Aorta (tissue), 5 donors: ENCODE data around the gene ACER3. TPM values are rescaled to one million over a fixed set of nuclear protein-coding genes. Genes with fewer than 3 reads are reported as not detected.
"Not testable (repeated sequence)": the region's sequence is repeated elsewhere in the genome, so short reads cannot be mapped to it uniquely, and the experiment has no call there.

Experiments
- ATAC-seq: fragments of 200-7000 bp; cut with Tn5 transposase; one replicate; pipeline ENCODE4 v1.9.1; 2022; ENCODE audit warnings: moderate library complexity; ENCODE audit not compliant: low FRiP score
- DNase-seq, 2 donors: peaks; one replicate each; pipeline ENCODE4 v3.0.0-alpha.2; 2020
- H3K27ac ChIP-seq, 2 donors: one replicate each; pipeline ENCODE4 v1.5.1; 2013; ENCODE audit warnings: low read length in 2 of 2, mild to moderate bottlenecking in 2 of 2, moderate library complexity in 2 of 2, control low read depth in 1 of 2, inconsistent platforms in 1 of 2, low read depth in 1 of 2
- H3K27me3 ChIP-seq, 2 donors: one replicate each; pipeline ENCODE4 v1.6.1; 2013; ENCODE audit warnings: control low read depth in 1 of 2, low read length in 1 of 2, mild to moderate bottlenecking in 1 of 2, moderate library complexity in 1 of 2; ENCODE audit not compliant: insufficient read depth in 2 of 2, control insufficient read depth in 1 of 2
- H3K36me3 ChIP-seq, 2 donors: one replicate each; pipeline ENCODE4 v1.6.1; 2013; ENCODE audit warnings: control low read depth in 1 of 2, low read length in 1 of 2, mild to moderate bottlenecking in 1 of 2; ENCODE audit not compliant: insufficient read depth in 2 of 2, control insufficient read depth in 1 of 2
- H3K4me1 ChIP-seq, 2 donors: one replicate each; pipeline ENCODE4 v1.6.1; 2013; ENCODE audit warnings: low read length in 2 of 2, control low read depth in 1 of 2, mild to moderate bottlenecking in 1 of 2, moderate library complexity in 1 of 2; ENCODE audit not compliant: insufficient read depth in 2 of 2, control insufficient read depth in 1 of 2
- H3K4me3 ChIP-seq, 2 donors: one replicate each; pipeline ENCODE4 v1.5.1; 2013; ENCODE audit warnings: low read length in 2 of 2, control low read depth in 1 of 2, mild to moderate bottlenecking in 1 of 2
- H3K9me3 ChIP-seq: one replicate; pipeline ENCODE4 v1.6.1; 2013; ENCODE audit warnings: mild to moderate bottlenecking, low read length; ENCODE audit not compliant: control insufficient read depth
- WGBS, 2 donors: extraction: QIAGEN DNeasy Blood & Tissue Kit; methylation state at CpG; one replicate each; pipeline ENCODE4 v1.1.7; 2013; 5-methylcytosine and 5-hydroxymethylcytosine counted together
- intact Hi-C, 2 donors: fragments of 100-400 bp; cut with DNase I; formaldehyde crosslinking; loops; one replicate each; pipeline versions ENCODE4 v1.14.2 to v1.15.0; 2022
- polyA plus RNA-seq, 2 donors: library from polyadenylated mRNA; stranded (reverse); fragments of 200-250 nt; gene quantifications; one replicate each; pipeline ENCODE4 v1.2.3, GENCODE V29; 2013
- total RNA-seq, 2 donors: library from RNA; stranded (reverse); fragmentation: NEBNext Ultra II Directional; extraction: Animal tissue kit (Norgen Biotek cat#: 25700); gene quantifications; one replicate each; pipeline ENCODE4 v1.2.1, GENCODE V29; 2021
- donor health status: healthy with polysubstance abuse.
- donor health status: Bipolar disorder and iron deficiency.
- donor health status: DM: no; HTN: no; CAD: no.
- donor health status: DM: no; HTN: no; CAD: no.
- donor health status: DM: yes; HTN: yes; CAD: no.

ACER3 gene
- total and polyA plus RNA-seq, 4 donors = 3.6 to 27.3 (median 10.9) TPM

- no peak overlapping the region for H3K4me3 ChIP-seq
- H3K36me3 ChIP-seq = no peaks in the 10 kb centered on the region
- ATAC-seq (no peak), DNase-seq (no peak)
- intact Hi-C loops = no loop called here
- no peaks in the 10 kb centered on the region for H3K4me1 ChIP-seq
- H3K27me3 ChIP-seq = no peaks in the 10 kb centered on the region
- no peak overlapping the region for H3K27ac ChIP-seq
- no peaks in the 10 kb centered on the region for H3K9me3 ChIP-seq
- 90 to 93% methylated on average over 13 of the region's 13 CpGs for WGBS, 2 donors
Observed at GRCh38 chr11:77042111-77042726, 181.5 kb downstream of the ACER3 start.

- intact Hi-C loops = no loop called here
- H3K4me1 ChIP-seq = no peaks in the 10 kb centered on the region
Observed at GRCh38 chr11:77044356-77044755, 183.6 kb downstream of the ACER3 start.

GRCh38 chr11:77044886-77045285 is 184.2 kb downstream of the ACER3 start:
- Histone ChIP-seq H3K9me3 (no peaks in the 10 kb centered on the region), H3K4me3 (no peak overlapping the region), H3K4me1 (no peaks in the 10 kb centered on the region), H3K27ac (no peak overlapping the region), H3K27me3 (no peaks in the 10 kb centered on the region), H3K36me3 (no peaks in the 10 kb centered on the region)
- DNase-seq = no peak
- 92 to 96% methylated on average over 9 of the region's 9 CpGs for WGBS, 2 donors
- intact Hi-C loops = no loop called here
- ATAC-seq = no peak

More at GRCh38 chr11:77044356-77044755, 183.6 kb downstream of the ACER3 start:
- Histone ChIP-seq H3K27ac (no peak overlapping the region), H3K4me3 (no peak overlapping the region), H3K36me3 (no peaks in the 10 kb centered on the region), H3K9me3 (no peaks in the 10 kb centered on the region), H3K27me3 (no peaks in the 10 kb centered on the region)
- ATAC-seq = no peak
- 72 to 88% methylated on average over 2 of the region's 2 CpGs for WGBS, 2 donors
- no peak for DNase-seq

DNA sequence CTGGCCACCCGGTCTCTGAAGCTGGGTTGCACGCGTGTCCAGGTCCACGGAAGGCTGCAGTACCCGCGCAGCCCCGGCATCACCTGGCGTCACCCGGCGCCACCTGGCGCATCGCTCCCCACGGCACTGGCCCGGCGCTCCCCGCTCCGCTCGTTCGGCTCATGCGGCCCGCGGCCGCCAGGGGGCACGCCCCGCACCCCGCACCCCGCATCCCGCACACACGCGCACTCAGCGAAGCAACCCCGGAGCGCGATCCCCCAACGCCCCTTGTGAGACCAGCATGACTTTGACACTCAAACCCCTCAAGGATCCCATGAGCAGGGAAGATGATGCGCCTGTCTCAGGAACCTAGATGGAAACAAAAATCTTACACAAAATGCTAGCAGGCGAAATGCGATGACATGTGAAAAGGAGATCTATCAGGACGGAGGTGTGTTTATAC is 185.4 kb downstream of the ACER3 start:
- Histone ChIP-seq H3K27me3 (no peaks in the 10 kb centered on the region), H3K9me3 (no peaks in the 10 kb centered on the region), H3K4me3 (no peak overlapping the region), H3K36me3 (no peaks in the 10 kb centered on the region), H3K27ac (no peak overlapping the region), H3K4me1 (no peaks in the 10 kb centered on the region)
- WGBS, 2 donors = 3 to 5% methylated on average over 39 of the region's 39 CpGs
- ATAC-seq (peak; percentile 54), DNase-seq (no peak)
- intact Hi-C loops = loop anchor here (2.0 kb wide), 1 partner anchor 143 kb away; no protein-coding TSS in a partner anchor

GRCh38 chr11:77047007-77047927 is 186.5 kb downstream of the ACER3 start:
- WGBS, 2 donors = 10 to 11% methylated on average over 15 of the region's 15 CpGs
- DNase-seq (peak in 1 of 2 donors; percentile 78), ATAC-seq (peak; percentile 89)
- intact Hi-C loops = loop anchor here (1.0 to 2.0 kb wide), 2 partner anchors 44 to 142 kb away; no protein-coding TSS in a partner anchor
- H3K27me3 ChIP-seq = no peaks in the 10 kb centered on the region
- no peaks in the 10 kb centered on the region for H3K9me3 ChIP-seq
- peak overlapping the region; percentile 34 to 54 for H3K4me3 ChIP-seq
- H3K27ac ChIP-seq = no peak overlapping the region
- no peaks in the 10 kb centered on the region for H3K4me1 ChIP-seq
- H3K36me3 ChIP-seq = no peaks in the 10 kb centered on the region

DNA sequence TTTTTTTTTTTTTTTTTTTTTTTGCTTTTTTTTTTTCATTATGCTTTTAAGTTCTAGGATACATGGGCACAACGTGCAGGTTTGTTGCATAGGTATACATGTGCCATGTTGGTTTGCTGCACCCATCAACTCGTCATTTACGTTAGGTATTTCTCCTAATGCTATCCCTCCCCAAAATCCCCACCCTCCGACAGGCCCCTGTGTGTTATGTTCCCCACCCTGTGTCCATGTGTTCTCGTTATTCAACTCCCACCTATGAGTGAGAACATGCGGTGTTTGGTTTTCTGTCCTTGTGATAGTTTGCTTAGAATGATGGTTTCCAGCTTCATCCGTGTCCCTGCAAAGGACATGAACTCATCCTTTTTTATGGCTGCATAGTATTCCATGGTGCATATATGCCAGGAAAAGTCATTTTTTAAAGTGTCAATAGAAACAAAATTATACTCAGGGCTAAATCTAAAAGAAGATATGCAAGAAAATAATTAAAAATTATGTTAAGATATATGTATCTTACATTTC is 187.3 kb downstream of the ACER3 start:
- not testable (repeated sequence) for H3K36me3 ChIP-seq, DNase-seq, H3K4me3 ChIP-seq, H3K4me1 ChIP-seq, ATAC-seq, H3K9me3 ChIP-seq, H3K27ac ChIP-seq, H3K27me3 ChIP-seq
- intact Hi-C loops = loop anchor here (1.0 to 2.0 kb wide), 4 partner anchors 25 to 141 kb away; no protein-coding TSS in a partner anchor
- 74 to 82% methylated on average over 7 of the region's 7 CpGs for WGBS, 2 donors

GRCh38 chr11:77049026-77049425 is 188.3 kb downstream of the ACER3 start:
- H3K9me3 ChIP-seq = no peaks in the 10 kb centered on the region
- intact Hi-C loops = loop anchor here (2.0 kb wide), 2 partner anchors 24 to 42 kb away; no protein-coding TSS in a partner anchor
- no peaks in the 10 kb centered on the region for H3K4me1 ChIP-seq
- no peak overlapping the region for H3K4me3 ChIP-seq
- no peak overlapping the region for H3K27ac ChIP-seq
- 76% methylated on average over 6 of the region's 6 CpGs for WGBS, 2 donors
- ATAC-seq = no peak
- no peaks in the 10 kb centered on the region for H3K36me3 ChIP-seq
- no peak for DNase-seq
- H3K27me3 ChIP-seq = no peaks in the 10 kb centered on the region

DNA sequence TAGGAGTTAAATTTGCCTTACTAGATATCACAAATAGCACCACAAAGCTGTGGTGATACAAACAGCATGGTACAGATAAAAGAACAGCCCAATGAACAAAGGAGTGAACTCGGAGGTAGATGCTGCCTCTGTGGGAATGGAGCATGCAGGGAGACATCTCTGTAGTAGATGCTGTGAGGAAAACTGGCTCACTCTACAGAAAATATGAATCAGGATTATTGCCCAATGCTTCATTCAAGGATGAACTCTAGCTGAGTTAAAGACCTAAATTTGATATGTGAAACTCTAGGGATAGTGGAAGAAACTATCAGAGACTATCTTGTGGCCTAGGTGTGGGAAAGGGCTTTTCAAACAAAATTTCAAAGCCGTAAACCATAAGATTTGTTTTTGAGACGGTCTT is 190.8 kb downstream of the ACER3 start:
- intact Hi-C loops = no loop called here
- ATAC-seq (no peak), DNase-seq (no peak)
- Histone ChIP-seq H3K36me3 (no peaks in the 10 kb centered on the region), H3K9me3 (peaks cover 5% of the 10 kb centered on the region), H3K27ac (no peak overlapping the region), H3K4me3 (no peak overlapping the region), H3K4me1 (no peaks in the 10 kb centered on the region), H3K27me3 (no peaks in the 10 kb centered on the region)
- 86 to 87% methylated on average over 3 of the region's 3 CpGs for WGBS, 2 donors
